HG02759 (cell line): ENCODE results near the gene CISD2.
"Not testable (repeated sequence)": the region's sequence is repeated elsewhere in the genome, so short reads cannot be mapped to it uniquely, and the experiment has no call there.

Source experiments
- ATAC-seq: cut with Tn5 transposase; IDR thresholded peaks from one replicate; pipeline ENCODE4 v1.9.1; 2021; ENCODE audit warnings: mild to moderate bottlenecking, moderate library complexity; ENCODE audit not compliant: unreplicated experiment

Gene CISD2

GRCh38 chr4:102868781-102869568 lies at the start of gene CISD2:
TSS of gene CISD2 (plus strand) at chr4:102868992. CDS start at chr4:102869085, 93 bp downstream.
- ATAC-seq: peak; percentile 91

GRCh38 chr4:102819100-102819499 lies 49.7 kb upstream of the CISD2 start:
- ATAC-seq: not testable (repeated sequence)

GRCh38 chr4:102819588-102820365 lies 49.0 kb upstream of the CISD2 start:
- no peak for ATAC-seq

DNA sequence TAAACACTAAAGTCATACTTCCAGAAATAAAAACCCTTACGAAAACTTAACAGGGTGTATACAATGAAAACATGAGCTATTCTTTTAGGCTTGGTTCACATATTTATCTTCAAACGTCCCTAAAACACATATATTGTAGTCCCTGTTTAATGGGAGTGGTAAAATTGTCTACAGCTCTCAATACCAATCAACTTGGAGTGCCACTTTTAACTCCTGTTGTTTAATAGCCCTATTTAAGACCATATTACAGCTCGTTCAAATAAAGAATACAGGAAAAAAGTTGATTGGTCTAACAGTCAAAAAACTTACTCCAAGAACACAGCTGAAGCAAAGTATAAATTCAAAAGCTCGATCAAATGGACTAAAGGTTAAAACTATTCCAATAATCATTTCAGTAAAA lies 45.3 kb upstream of the CISD2 start:
- no peak for ATAC-seq

DNA sequence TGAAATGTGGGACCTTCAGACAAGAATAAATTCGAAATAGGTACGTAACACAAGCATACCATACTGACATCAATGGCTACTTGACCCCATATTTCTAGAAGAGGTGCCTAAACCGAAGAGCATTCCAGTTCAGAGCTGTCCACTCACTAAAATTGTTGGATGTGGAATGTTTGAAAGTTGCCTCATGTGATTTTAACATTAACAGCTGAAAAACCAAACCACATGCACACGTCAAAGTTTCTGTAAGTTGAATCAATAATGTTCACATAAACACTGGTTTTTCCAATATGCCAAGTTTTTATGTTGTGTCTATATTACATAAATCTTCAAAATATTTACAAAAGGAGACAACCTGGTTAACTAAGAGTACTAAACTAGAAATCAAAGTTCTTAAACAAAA lies 44.9 kb upstream of the CISD2 start:
- no peak for ATAC-seq

GRCh38 chr4:102824398-102824797 lies 44.4 kb upstream of the CISD2 start:
- no peak for ATAC-seq

GRCh38 chr4:102825261-102826091 lies 43.3 kb upstream of the CISD2 start:
- no peak for ATAC-seq

- peak; percentile 0 for ATAC-seq
Observed at GRCh38 chr4:102826105-102826889, 42.5 kb upstream of the CISD2 start.

DNA sequence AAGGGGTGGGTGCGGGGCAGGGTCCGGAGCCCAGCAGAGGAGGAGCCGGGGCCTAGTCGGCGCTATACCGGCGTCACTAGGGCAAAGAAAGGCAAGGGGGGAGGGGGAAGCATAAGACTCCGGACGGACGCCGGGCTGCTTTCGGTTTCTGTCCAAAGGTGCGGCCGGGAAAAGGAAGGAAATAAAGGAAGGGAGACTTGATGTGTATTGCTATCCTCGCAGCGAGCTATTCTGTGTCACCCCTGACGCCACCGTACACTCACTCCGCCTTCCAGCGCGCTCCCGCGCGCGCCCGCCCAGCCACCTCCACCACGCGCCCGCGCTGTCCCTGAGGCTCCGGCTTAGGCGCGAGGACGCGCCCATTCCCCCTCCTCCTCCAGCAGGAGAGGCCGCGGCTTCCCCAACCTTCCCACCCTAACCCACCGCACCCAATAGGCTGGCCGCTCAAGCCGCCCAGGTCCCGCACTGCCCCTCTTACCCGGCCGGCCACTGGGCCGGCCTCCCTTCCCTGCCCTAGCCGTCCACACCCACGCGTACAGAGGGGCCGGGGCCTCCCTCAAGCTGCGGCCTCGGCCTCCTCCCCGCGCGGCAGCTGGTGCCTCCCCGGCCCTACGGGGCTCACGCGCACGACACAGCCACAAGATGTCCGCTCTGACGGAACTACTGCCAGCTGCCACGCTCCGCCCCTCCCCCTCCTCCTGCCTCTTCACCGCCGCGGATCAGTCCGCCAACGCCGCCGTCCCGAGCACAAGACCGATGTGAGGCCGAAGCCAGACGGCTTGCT lies 41.7 kb upstream of the CISD2 start, which contains the start of gene UBE2D3:
UBE2D3 (minus strand) TSS at position 662 of the 784 bp plus-strand sequence. CDS start 1,043 bp downstream, outside the sequence.
- ATAC-seq: peak; percentile 35

GRCh38 chr4:102827674-102828496 lies 40.9 kb upstream of the CISD2 start:
- ATAC-seq: peak; percentile 79

- ATAC-seq: no peak
Observed at GRCh38 chr4:102828497-102828808, 40.3 kb upstream of the CISD2 start.

GRCh38 chr4:102829803-102830202 lies 39.0 kb upstream of the CISD2 start:
- ATAC-seq: no peak

- no peak for ATAC-seq
Observed at GRCh38 chr4:102832105-102832504, 36.7 kb upstream of the CISD2 start.

GRCh38 chr4:102832667-102833066 lies 36.1 kb upstream of the CISD2 start:
- ATAC-seq: no peak

DNA sequence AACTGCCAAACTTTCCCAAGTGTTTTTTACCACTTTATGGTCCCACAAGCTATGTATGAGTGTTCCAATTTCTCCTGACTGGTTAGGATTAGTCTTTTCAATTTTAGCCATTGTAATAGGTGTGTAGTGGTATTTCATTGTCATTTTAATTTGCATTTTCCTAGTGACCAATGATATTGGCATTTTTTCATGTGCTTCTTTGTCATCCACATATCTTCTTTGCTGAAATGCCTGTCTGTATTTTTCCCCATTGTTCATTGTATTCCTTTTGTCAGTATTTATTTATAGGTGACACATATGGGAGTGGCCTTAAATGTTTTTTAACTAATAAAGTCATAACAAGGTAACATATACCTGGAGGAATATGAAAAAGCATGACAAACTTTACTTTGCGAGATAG lies 32.2 kb upstream of the CISD2 start:
- no peak for ATAC-seq

GRCh38 chr4:102842367-102842766 lies 26.4 kb upstream of the CISD2 start:
- ATAC-seq: no peak

GRCh38 chr4:102843273-102843672 lies 25.5 kb upstream of the CISD2 start:
- ATAC-seq: no peak

- no peak for ATAC-seq
Observed at GRCh38 chr4:102843938-102844337, 24.9 kb upstream of the CISD2 start.

DNA sequence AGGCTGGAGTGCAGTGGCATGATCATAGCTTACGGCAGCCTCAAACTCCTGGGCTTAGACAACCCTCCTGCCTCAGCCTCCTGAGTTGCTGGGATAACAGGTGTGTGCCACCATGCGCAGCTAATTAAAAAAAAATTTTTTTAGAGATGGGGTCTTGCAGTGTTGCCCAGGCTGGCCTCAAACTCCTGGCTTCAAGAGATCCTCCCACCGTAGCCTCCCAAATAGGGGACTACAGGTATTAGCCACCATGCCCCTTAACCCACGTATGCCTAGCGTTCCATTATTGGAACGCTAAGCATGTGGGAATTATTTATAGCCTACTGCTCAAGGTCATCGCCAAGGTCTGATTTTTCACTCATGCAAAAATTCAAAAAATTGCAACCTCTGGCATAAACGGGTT lies 21.1 kb upstream of the CISD2 start:
- no peak for ATAC-seq
